ENCODE measurements around the gene SNRNP35.

- TF ChIP-seq CTCF (IDR thresholded peaks at IDR 0.05; ENCODE audit: borderline replicate concordance, extremely low read depth, low read length, poor library complexity, severe bottlenecking) (no peak), EZH2 (IDR thresholded peaks at IDR 0.05; ENCODE audit: borderline replicate concordance, low read depth, low read length, severe bottlenecking) (no peak)
Observed at GRCh38 chr12:123506843-123507236, 48.9 kb downstream of the SNRNP35 start.

All from DND-41 (cell line).